ENCODE results near the gene EVC. TPM values are rescaled to one million over a fixed set of nuclear protein-coding genes. Genes with fewer than 3 reads are reported as not detected.
A peak's percentile ranks its signal among the peaks of the same experiment; 100 is the strongest.

The EVC gene
- total RNA-seq, 4 donors from 2014 or later = 89.8 to 134 (median 99.6) TPM

DNA sequence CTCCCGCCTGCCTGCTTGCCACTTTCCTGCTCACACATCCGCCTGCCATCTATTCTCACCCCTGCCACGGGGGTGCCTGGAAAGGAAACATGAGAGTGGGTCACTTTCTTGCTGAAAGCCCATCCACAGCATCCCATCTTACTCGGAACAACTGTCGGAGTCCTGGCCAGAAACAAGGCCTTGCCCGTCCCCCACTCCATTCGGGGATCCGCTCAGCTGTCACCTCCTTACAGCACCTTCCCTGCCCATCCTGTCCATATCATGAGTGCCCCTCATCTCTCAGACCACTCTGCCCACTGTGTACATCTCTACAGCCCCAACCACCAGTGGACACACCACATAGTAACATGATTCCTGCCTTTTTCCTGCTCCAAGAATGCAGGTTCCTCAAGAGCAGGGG, 9.0 kb upstream of the EVC start:
- peaks cover 0 to 33% (median 0%) of the 10 kb centered on the region in 3 donors for H3K36me3 ChIP-seq
- no peak for DNase-seq (ENCODE audit: low spot score in 2 of 2)
- H3K27ac ChIP-seq = no peak overlapping the region
- WGBS, 2 donors = 85 to 95% methylated on average over 8 of the region's 8 CpGs
- H3K9me3 ChIP-seq = no peaks in the 10 kb centered on the region
- no peak for TF ChIP-seq POLR2A (IDR thresholded peaks at IDR 0.05)
- TF ChIP-seq, protein P1, sequence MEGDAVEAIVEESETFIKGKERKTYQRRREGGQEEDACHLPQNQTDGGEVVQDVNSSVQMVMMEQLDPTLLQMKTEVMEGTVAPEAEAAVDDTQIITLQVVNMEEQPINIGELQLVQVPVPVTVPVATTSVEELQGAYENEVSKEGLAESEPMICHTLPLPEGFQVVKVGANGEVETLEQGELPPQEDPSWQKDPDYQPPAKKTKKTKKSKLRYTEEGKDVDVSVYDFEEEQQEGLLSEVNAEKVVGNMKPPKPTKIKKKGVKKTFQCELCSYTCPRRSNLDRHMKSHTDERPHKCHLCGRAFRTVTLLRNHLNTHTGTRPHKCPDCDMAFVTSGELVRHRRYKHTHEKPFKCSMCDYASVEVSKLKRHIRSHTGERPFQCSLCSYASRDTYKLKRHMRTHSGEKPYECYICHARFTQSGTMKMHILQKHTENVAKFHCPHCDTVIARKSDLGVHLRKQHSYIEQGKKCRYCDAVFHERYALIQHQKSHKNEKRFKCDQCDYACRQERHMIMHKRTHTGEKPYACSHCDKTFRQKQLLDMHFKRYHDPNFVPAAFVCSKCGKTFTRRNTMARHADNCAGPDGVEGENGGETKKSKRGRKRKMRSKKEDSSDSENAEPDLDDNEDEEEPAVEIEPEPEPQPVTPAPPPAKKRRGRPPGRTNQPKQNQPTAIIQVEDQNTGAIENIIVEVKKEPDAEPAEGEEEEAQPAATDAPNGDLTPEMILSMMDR (IDR thresholded peaks at IDR 0.05) = no peak
- no peak for TF ChIP-seq EP300 (IDR thresholded peaks at IDR 0.05)
- H3K4me3 ChIP-seq = no peak overlapping the region
- H3K27me3 ChIP-seq = no peaks in the 10 kb centered on the region
- peaks cover 0 to 24% (median 3%) of the 10 kb centered on the region in 4 donors for H3K4me1 ChIP-seq

DNA sequence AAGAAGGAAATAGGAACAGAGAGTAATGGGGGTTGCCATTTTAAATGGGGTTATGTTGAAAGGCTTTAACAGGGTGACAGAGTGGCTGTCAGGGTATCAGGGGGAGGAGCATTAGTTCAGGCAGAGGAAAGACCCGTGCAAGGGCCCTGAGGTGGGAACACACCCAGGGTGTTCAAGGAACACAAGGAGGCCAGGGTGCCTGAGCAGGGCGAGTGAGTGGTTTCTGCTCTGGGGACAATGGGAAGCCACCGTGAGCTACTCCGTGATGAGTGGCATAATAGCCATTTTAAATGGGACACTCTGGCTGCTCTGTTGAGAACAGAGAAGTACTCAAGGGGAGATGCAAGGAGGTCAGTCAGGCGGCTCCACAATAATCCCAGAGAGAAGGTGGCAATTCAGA, 7.2 kb upstream of the EVC start:
- TF ChIP-seq, protein P1 (IDR thresholded peaks at IDR 0.05) = no peak
- TF ChIP-seq POLR2A (IDR thresholded peaks at IDR 0.05) (no peak), EP300 (IDR thresholded peaks at IDR 0.05) (no peak)
- H3K27me3 ChIP-seq = no peaks in the 10 kb centered on the region
- no peak for DNase-seq (ENCODE audit: low spot score in 2 of 2)
- no peak overlapping the region for H3K27ac ChIP-seq
- no peak overlapping the region for H3K4me3 ChIP-seq
- H3K36me3 ChIP-seq = peaks cover 0 to 17% (median 0%) of the 10 kb centered on the region in 3 donors
- no peaks in the 10 kb centered on the region for H3K9me3 ChIP-seq
- H3K4me1 ChIP-seq = peaks cover 0 to 38% (median 11%) of the 10 kb centered on the region in 4 donors
- 94 to 95% methylated on average over 5 of the region's 5 CpGs for WGBS, 2 donors

DNA sequence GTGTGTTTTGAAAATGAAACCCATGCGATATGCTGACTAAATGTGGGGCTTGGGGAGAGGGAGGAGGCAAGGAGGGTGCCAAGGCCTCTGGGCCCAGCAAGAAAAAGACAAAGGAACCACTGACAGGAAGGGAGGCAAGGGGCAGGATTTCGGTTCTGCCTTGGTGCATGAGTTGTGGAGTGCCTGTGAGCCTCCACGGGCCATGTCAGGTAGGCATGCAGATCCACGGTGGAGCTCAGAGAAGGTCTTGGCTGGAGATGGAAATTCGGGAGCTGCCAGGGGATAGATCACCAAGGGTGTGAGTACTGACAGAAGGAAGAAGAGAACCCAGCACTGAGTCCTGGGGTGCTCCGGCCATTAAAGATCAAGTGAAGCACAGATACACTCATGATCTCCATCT, 6.7 kb upstream of the EVC start:
- no peak for TF ChIP-seq EP300 (IDR thresholded peaks at IDR 0.05)
- TF ChIP-seq POLR2A (IDR thresholded peaks at IDR 0.05) = no peak
- TF ChIP-seq, protein P1 (IDR thresholded peaks at IDR 0.05) = no peak

DNA sequence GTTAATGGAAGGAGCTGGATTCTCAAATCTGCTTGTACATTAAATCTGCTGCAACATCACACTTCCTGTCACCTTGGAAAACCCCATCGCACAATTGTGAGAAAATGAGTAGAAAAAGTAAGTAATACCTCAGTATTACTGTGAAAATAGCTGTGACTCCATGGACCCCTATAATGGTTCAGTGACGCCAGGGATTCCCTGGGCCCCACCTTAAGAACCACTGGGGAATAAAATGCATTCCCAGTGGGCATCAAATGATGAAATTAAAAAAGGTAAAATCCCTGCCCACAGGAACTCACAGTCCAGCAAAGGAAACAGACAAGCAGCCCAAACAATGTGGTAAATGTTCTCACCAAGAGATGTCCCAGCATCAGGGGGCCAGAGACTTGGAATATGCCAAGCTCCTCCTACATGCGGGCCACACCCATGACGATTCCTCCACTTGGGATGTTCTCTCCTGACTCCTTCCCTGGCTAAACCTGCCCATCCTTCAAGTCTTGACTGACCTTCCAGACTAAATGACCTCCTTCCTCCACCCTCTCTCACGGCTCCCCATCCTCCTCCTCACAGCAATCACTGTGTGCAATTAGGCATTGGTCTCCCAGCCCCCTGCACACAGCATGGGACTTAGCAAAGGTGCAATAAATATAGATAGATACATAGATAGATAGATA, 5.2 kb upstream of the EVC start:
- no peak for DNase-seq (ENCODE audit: low spot score in 2 of 2)
- no peaks in the 10 kb centered on the region for H3K9me3 ChIP-seq
- H3K4me1 ChIP-seq = peaks cover 0 to 54% (median 12%) of the 10 kb centered on the region in 4 donors
- peaks cover 0 to 15% (median 0%) of the 10 kb centered on the region in 3 donors for H3K36me3 ChIP-seq
- no peak overlapping the region for H3K4me3 ChIP-seq
- TF ChIP-seq EP300 (IDR thresholded peaks at IDR 0.05) (no peak), POLR2A (IDR thresholded peaks at IDR 0.05) (no peak)
- TF ChIP-seq, protein P1 (IDR thresholded peaks at IDR 0.05) = no peak
- H3K27ac ChIP-seq = peak overlapping the region in 1 of 4 donors; percentile 32
- 68 to 84% methylated on average over 5 of the region's 5 CpGs for WGBS, 2 donors
- no peaks in the 10 kb centered on the region for H3K27me3 ChIP-seq

More for the DNA sequence above, 6.7 kb upstream of the EVC start:
- Histone ChIP-seq H3K4me3 (no peak overlapping the region), H3K27me3 (no peaks in the 10 kb centered on the region), H3K9me3 (no peaks in the 10 kb centered on the region), H3K4me1 (peaks cover 0 to 43% (median 12%) of the 10 kb centered on the region in 4 donors), H3K27ac (no peak overlapping the region), H3K36me3 (peaks cover 0 to 15% (median 0%) of the 10 kb centered on the region in 3 donors)
- 84 to 94% methylated on average over 6 of the region's 6 CpGs for WGBS, 2 donors
- DNase-seq (ENCODE audit: low spot score in 2 of 2) = no peak

DNA sequence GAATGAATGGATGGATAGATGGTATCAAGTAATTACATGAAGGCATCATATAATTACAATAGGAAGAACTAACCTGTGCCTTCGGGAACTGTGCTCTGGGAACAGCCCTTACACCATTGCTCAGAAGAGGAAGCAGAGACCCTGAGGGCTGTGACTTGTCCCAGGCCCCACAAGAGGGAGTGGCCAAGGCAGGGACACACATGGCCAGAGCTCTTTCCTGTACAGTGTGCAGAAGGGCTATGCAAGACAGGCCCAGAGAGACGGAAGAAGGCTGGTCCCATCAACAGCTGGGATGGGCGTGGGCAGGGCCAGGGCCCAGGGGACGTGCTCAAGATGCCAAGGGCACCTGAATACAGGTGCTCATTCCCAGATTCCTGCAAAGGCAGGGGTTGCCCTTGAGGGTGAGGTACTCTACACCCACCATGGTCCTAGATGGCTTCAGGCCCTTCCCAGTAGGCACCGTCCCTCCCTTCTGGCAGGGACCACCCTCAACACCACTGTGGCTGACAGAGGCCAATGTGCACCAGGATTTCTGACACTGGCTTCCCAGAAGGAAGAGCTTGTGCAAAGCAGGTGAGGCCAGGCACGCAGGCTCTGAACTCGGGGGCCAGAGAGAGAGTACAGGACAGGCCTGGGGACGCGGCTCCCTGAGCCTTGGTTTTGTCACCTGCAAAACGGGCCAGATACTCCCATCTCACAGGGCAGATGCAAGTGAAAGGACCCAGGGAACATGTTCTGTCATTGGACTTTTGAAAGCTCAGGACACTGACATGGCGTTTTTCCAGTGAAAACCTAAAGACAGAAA, 4.3 kb upstream of the EVC start:
- no peak for DNase-seq (ENCODE audit: low spot score in 2 of 2)
- H3K27me3 ChIP-seq = no peaks in the 10 kb centered on the region
- H3K36me3 ChIP-seq = peaks cover 0 to 13% (median 0%) of the 10 kb centered on the region in 3 donors
- no peaks in the 10 kb centered on the region for H3K9me3 ChIP-seq
- 92 to 94% methylated on average over 10 to 11 of the region's 11 CpGs for WGBS, 2 donors
- peak overlapping the region in 1 of 4 donors; percentile 90 for H3K27ac ChIP-seq
- peaks cover 0 to 53% (median 12%) of the 10 kb centered on the region in 4 donors for H3K4me1 ChIP-seq
- H3K4me3 ChIP-seq = no peak overlapping the region
- no peak for TF ChIP-seq EP300 (IDR thresholded peaks at IDR 0.05)
- no peak for TF ChIP-seq POLR2A (IDR thresholded peaks at IDR 0.05)
- TF ChIP-seq, protein P1 (IDR thresholded peaks at IDR 0.05) = no peak

Measured in tibial nerve (tissue), 4 donors.